Measurements from ENCODE around the gene SVOPL.

The SVOPL gene

GRCh38 chr7:138713191-138713590 lies 12.0 kb upstream of the SVOPL start:
- DNase-seq: no peak
- no peak overlapping the region for H3K4me3 ChIP-seq (ENCODE audit: low read depth in 1 of 2, low read length in 2 of 2)
- no peaks in the 10 kb centered on the region for H4K20me1 ChIP-seq (ENCODE audit: insufficient read depth, low read length)
- H2AFZ ChIP-seq (ENCODE audit: low read depth, low read length): no peak overlapping the region
- H3K4me1 ChIP-seq (ENCODE audit: insufficient read depth, low read length): no peaks in the 10 kb centered on the region
- H3K79me2 ChIP-seq (ENCODE audit: insufficient read depth, low read length): no peaks in the 10 kb centered on the region
- H3K9ac ChIP-seq (ENCODE audit: low read depth, low read length): no peak overlapping the region
- H3K9me3 ChIP-seq (ENCODE audit: insufficient read depth, low read length, severe bottlenecking): no peaks in the 10 kb centered on the region
- H3K27me3 ChIP-seq (ENCODE audit: insufficient read depth, low read length, poor library complexity): no peaks in the 10 kb centered on the region
- H3K4me2 ChIP-seq (ENCODE audit: insufficient read depth, low read length): no peak overlapping the region
- TF ChIP-seq, protein P1, sequence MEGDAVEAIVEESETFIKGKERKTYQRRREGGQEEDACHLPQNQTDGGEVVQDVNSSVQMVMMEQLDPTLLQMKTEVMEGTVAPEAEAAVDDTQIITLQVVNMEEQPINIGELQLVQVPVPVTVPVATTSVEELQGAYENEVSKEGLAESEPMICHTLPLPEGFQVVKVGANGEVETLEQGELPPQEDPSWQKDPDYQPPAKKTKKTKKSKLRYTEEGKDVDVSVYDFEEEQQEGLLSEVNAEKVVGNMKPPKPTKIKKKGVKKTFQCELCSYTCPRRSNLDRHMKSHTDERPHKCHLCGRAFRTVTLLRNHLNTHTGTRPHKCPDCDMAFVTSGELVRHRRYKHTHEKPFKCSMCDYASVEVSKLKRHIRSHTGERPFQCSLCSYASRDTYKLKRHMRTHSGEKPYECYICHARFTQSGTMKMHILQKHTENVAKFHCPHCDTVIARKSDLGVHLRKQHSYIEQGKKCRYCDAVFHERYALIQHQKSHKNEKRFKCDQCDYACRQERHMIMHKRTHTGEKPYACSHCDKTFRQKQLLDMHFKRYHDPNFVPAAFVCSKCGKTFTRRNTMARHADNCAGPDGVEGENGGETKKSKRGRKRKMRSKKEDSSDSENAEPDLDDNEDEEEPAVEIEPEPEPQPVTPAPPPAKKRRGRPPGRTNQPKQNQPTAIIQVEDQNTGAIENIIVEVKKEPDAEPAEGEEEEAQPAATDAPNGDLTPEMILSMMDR (IDR thresholded peaks at IDR 0.05; ENCODE audit: borderline replicate concordance, extremely low read depth, low read length, poor library complexity, severe bottlenecking): no peak
- TF ChIP-seq EZH2 (IDR thresholded peaks at IDR 0.05; ENCODE audit: borderline replicate concordance, low read depth, low read length, severe bottlenecking): no peak
- no peak overlapping the region for H3K27ac ChIP-seq (ENCODE audit: low read length)
- H3K36me3 ChIP-seq (ENCODE audit: insufficient read depth, low read length): no peaks in the 10 kb centered on the region
- ATAC-seq (ENCODE audit: insufficient read depth, low read depth): 0 out of 3 replicates have a peak, but pooled peaks have one; percentile 31

DNA sequence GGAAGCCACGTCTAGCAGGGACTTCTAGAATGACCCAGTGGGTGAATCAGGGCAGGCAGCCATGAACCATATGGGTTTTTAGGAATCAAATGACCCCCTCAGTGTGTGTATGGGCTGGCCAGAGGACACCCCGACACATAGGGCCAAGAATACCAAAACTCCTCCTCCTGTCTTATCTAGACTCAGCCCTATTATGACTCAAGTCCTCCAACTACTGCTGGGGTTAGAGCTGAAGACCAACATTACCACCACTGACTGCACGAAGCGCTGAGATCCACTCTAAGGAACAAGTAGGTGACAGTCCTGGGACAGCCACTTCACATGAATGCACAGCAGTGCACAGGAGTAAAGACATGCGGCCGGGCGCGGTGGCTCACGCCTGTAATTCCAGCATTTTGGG lies 11.5 kb upstream of the SVOPL start:
- Histone ChIP-seq H3K9ac (ENCODE audit: low read depth, low read length) (no peak overlapping the region), H3K4me3 (ENCODE audit: low read depth in 1 of 2, low read length in 2 of 2) (no peak overlapping the region), H4K20me1 (ENCODE audit: insufficient read depth, low read length) (no peaks in the 10 kb centered on the region), H3K36me3 (ENCODE audit: insufficient read depth, low read length) (no peaks in the 10 kb centered on the region), H3K4me2 (ENCODE audit: insufficient read depth, low read length) (no peak overlapping the region), H3K79me2 (ENCODE audit: insufficient read depth, low read length) (no peaks in the 10 kb centered on the region), H2AFZ (ENCODE audit: low read depth, low read length) (no peak overlapping the region), H3K4me1 (ENCODE audit: insufficient read depth, low read length) (no peaks in the 10 kb centered on the region), H3K9me3 (ENCODE audit: insufficient read depth, low read length, severe bottlenecking) (no peaks in the 10 kb centered on the region), H3K27me3 (ENCODE audit: insufficient read depth, low read length, poor library complexity) (no peaks in the 10 kb centered on the region), H3K27ac (ENCODE audit: low read length) (no peak overlapping the region)
- DNase-seq (no peak), ATAC-seq (ENCODE audit: insufficient read depth, low read depth) (no peak)
- no peak for TF ChIP-seq EZH2 (IDR thresholded peaks at IDR 0.05; ENCODE audit: borderline replicate concordance, low read depth, low read length, severe bottlenecking)
- TF ChIP-seq, protein P1 (IDR thresholded peaks at IDR 0.05; ENCODE audit: borderline replicate concordance, extremely low read depth, low read length, poor library complexity, severe bottlenecking): no peak

DNA sequence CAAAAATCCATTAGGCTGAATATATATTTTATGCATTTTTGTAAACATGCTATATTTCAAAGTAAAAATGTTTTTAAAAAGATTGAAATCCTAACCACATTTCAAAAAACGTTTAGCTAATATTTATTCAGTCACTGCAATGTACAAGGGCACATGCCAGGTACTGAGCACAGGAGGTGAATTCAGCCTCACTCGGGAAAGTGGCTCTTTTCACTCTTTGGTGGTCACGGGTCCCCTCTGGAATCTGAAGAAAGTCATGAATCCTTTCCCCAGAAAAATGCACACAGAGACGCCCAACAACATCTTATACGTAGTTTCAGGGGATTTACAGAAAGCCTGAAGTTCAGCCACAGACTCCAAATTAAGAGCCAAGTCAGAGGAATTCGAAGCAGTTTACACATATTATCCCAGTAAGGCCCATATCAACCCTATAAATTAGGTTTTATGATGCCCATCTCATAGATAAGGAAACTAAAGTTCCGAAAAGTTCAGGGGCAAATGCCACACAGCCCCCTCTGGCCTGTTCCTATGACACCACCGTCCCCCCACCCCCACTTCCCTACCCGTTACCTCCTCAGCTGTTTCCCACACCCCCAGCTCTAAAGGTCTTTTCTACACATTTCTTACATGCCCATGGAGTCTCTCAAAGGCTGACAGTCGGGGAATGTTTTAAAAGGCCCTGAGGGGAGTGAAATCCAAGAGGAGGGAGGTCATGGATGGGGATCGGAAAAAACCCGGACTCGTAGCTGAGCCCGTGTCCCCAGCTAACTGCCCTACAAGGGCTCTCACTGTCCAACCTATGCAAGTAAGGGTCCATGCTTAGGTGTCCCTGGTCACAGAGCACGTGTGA lies 9.6 kb upstream of the SVOPL start:
- Histone ChIP-seq H3K4me2 (ENCODE audit: insufficient read depth, low read length) (no peak overlapping the region), H2AFZ (ENCODE audit: low read depth, low read length) (no peak overlapping the region), H3K27me3 (ENCODE audit: insufficient read depth, low read length, poor library complexity) (no peaks in the 10 kb centered on the region), H4K20me1 (ENCODE audit: insufficient read depth, low read length) (no peaks in the 10 kb centered on the region), H3K27ac (ENCODE audit: low read length) (no peak overlapping the region), H3K9me3 (ENCODE audit: insufficient read depth, low read length, severe bottlenecking) (no peaks in the 10 kb centered on the region), H3K79me2 (ENCODE audit: insufficient read depth, low read length) (no peaks in the 10 kb centered on the region), H3K9ac (ENCODE audit: low read depth, low read length) (no peak overlapping the region), H3K4me1 (ENCODE audit: insufficient read depth, low read length) (no peaks in the 10 kb centered on the region), H3K4me3 (ENCODE audit: low read depth in 1 of 2, low read length in 2 of 2) (no peak overlapping the region), H3K36me3 (ENCODE audit: insufficient read depth, low read length) (no peaks in the 10 kb centered on the region)
- no peak for TF ChIP-seq EZH2 (IDR thresholded peaks at IDR 0.05; ENCODE audit: borderline replicate concordance, low read depth, low read length, severe bottlenecking)
- TF ChIP-seq, protein P1 (IDR thresholded peaks at IDR 0.05; ENCODE audit: borderline replicate concordance, extremely low read depth, low read length, poor library complexity, severe bottlenecking): no peak
- DNase-seq: no peak
- ATAC-seq (ENCODE audit: insufficient read depth, low read depth): no peak
